ENCODE results near the gene COA5. TPM values are rescaled to one million over a fixed set of nuclear protein-coding genes. Genes with fewer than 3 reads are reported as not detected.

COA5 gene
- total RNA-seq, 1 donor from 2014 or later: 21.6 TPM

DNA sequence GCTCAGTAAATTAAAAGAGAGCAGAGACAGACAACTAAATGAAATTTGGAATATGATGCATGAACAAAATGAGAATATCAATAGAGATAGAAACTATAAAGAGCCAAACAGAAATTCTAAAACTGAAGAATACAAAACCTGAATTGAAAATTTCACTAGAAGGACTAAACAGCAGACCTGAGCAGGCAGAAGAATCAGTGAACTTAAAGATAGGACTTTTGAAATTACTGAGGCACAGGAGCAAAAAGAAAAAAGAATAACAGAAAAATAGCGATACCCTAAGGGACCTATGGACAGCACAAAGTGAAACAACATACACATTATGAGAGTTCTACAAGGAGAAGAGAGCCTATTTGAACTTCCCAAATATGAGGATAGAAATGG lies 41.7 kb upstream of the COA5 start:
- Mint-ChIP-seq H3K9me3 (ENCODE audit: unreplicated experiment) (no peaks in the 10 kb centered on the region), H3K4me1 (ENCODE audit: unreplicated experiment) (peaks cover 6% of the 10 kb centered on the region), H3K27ac (ENCODE audit: unreplicated experiment) (no peak overlapping the region), H3K36me3 (ENCODE audit: low read depth, unreplicated experiment) (no peaks in the 10 kb centered on the region), H3K27me3 (ENCODE audit: unreplicated experiment) (peaks cover 2% of the 10 kb centered on the region), H3K4me3 (ENCODE audit: unreplicated experiment) (no peak overlapping the region)
- DNase-seq (ENCODE audit: low spot score): no peak
- TF ChIP-seq, protein P1, sequence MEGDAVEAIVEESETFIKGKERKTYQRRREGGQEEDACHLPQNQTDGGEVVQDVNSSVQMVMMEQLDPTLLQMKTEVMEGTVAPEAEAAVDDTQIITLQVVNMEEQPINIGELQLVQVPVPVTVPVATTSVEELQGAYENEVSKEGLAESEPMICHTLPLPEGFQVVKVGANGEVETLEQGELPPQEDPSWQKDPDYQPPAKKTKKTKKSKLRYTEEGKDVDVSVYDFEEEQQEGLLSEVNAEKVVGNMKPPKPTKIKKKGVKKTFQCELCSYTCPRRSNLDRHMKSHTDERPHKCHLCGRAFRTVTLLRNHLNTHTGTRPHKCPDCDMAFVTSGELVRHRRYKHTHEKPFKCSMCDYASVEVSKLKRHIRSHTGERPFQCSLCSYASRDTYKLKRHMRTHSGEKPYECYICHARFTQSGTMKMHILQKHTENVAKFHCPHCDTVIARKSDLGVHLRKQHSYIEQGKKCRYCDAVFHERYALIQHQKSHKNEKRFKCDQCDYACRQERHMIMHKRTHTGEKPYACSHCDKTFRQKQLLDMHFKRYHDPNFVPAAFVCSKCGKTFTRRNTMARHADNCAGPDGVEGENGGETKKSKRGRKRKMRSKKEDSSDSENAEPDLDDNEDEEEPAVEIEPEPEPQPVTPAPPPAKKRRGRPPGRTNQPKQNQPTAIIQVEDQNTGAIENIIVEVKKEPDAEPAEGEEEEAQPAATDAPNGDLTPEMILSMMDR (IDR thresholded peaks at IDR 0.05; ENCODE audit: unreplicated experiment): no peak

DNA sequence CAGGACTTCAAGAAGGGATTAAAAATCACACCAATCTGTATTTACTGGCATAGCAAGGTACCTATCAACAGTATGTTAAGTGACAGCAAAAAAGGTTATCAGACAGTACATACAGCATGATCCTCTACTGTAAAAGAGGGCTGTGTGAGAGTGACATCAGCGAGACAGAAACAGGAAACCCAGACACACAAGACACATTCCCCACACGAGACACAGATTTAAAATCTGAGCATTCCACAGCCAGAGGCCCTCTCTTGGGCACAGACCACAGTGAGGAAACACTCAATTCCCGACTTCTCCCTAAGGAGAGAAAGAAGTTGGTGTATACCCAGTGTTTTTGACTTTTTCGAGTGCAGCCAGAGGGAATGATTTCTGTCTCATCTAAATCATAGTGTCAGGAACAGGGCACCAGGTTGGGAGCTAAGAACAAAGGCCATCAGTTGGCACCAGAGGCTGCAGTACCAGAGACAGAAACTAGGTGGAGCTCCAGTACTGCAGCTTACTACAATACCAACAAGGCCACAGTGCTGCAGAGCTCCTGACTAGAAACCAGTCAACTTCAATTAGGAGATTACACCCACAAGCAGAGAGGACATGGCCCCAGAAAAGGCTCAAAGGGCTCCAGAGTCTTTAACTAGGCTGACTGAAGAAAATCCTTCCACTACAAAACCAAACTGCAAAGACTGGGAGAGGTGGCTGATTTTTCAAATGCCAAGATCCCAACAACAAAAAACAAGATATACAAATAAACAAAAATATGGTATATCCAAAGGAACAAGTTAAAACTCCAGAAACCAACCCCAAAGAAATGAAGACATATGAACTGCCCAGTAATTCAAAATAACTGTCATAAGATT lies 41.1 kb upstream of the COA5 start:
- peak; percentile 87 for DNase-seq (ENCODE audit: low spot score)
- H3K27ac Mint-ChIP-seq (ENCODE audit: unreplicated experiment): peak overlapping the region; percentile 81
- no peaks in the 10 kb centered on the region for H3K36me3 Mint-ChIP-seq (ENCODE audit: low read depth, unreplicated experiment)
- H3K9me3 Mint-ChIP-seq (ENCODE audit: unreplicated experiment): no peaks in the 10 kb centered on the region
- H3K4me3 Mint-ChIP-seq (ENCODE audit: unreplicated experiment): no peak overlapping the region
- peaks cover 6% of the 10 kb centered on the region for H3K4me1 Mint-ChIP-seq (ENCODE audit: unreplicated experiment)
- peaks cover 2% of the 10 kb centered on the region for H3K27me3 Mint-ChIP-seq (ENCODE audit: unreplicated experiment)
- TF ChIP-seq, protein P1 (IDR thresholded peaks at IDR 0.05; ENCODE audit: unreplicated experiment): peak; percentile 90

DNA sequence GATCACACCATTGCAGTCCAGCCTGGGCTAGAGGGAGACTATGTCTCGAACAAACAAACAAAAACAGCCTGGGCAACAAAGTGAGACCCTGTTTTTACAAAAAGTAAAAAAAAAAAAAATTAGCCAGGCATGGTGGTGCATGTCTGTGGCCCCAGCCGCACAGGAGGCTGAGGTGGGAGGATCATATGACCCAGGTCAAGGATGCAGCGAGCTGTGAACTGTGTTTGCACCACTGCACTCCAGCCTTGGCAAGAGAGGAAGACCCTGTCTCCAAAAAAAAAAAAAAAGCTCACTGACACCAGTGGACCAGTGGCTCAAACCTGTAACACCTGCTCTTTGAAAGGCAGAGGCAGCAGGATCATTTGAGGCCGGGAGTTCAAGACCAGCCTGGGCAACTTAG lies 40.1 kb upstream of the COA5 start:
- DNase-seq (ENCODE audit: low spot score): no peak
- TF ChIP-seq, protein P1 (IDR thresholded peaks at IDR 0.05; ENCODE audit: unreplicated experiment): no peak
- H3K27me3 Mint-ChIP-seq (ENCODE audit: unreplicated experiment): peaks cover 2% of the 10 kb centered on the region
- H3K36me3 Mint-ChIP-seq (ENCODE audit: low read depth, unreplicated experiment): no peaks in the 10 kb centered on the region
- no peaks in the 10 kb centered on the region for H3K9me3 Mint-ChIP-seq (ENCODE audit: unreplicated experiment)
- no peak overlapping the region for H3K4me3 Mint-ChIP-seq (ENCODE audit: unreplicated experiment)
- peaks cover 6% of the 10 kb centered on the region for H3K4me1 Mint-ChIP-seq (ENCODE audit: unreplicated experiment)
- H3K27ac Mint-ChIP-seq (ENCODE audit: unreplicated experiment): no peak overlapping the region

DNA sequence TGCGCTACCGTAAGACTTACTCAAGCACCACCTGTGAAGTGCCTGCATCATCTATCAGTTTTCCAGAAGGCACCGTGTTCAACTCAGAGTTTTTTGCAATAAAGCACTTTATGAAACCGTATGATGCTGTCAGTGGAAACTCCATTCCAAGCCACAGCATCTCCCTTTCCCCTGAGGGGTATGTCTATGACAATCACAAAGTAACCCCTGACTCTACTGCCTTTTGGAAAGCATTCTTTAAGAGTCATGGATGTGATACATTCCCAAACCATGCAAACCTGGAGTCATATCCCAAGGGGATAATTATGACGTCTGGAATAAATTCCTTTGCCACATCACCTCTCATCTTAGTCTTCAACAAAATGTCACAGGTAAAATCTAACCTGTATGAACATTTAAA lies 39.3 kb upstream of the COA5 start:
- Mint-ChIP-seq H3K27me3 (ENCODE audit: unreplicated experiment) (no peaks in the 10 kb centered on the region), H3K36me3 (ENCODE audit: low read depth, unreplicated experiment) (no peaks in the 10 kb centered on the region), H3K9me3 (ENCODE audit: unreplicated experiment) (no peaks in the 10 kb centered on the region), H3K4me3 (ENCODE audit: unreplicated experiment) (no peak overlapping the region), H3K4me1 (ENCODE audit: unreplicated experiment) (peaks cover 6% of the 10 kb centered on the region), H3K27ac (ENCODE audit: unreplicated experiment) (no peak overlapping the region)
- TF ChIP-seq, protein P1 (IDR thresholded peaks at IDR 0.05; ENCODE audit: unreplicated experiment): no peak
- DNase-seq (ENCODE audit: low spot score): no peak

DNA sequence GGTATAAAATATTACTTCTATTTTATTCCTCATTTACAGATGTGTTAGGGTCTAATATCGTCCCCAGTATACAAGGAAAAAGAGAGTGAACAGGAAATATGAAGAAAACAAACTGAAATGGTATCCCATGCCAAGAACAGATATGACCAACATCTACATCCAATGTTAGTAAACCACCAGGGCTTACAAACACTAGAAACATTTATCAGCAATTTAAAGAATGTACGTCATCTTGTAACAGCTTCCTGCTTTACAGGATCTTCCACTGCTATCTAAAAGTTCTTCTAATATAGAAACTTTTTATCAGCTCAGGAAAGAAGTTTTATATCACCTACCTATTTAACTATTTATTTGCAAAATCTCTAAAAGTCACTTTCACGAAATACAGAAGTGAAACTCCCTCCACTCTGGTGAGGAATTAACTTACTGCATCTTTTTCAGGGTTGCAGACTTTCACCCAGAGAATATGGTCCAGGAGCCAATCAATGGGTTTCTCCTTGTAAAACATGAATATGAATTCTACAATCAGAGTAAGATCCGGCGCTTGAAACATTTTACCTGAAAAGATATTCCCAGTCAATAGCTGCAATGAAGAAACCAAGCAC lies 35.3 kb upstream of the COA5 start:
- Mint-ChIP-seq H3K9me3 (ENCODE audit: unreplicated experiment) (no peaks in the 10 kb centered on the region), H3K27ac (ENCODE audit: unreplicated experiment) (no peak overlapping the region), H3K4me1 (ENCODE audit: unreplicated experiment) (no peaks in the 10 kb centered on the region), H3K27me3 (ENCODE audit: unreplicated experiment) (peaks cover 2% of the 10 kb centered on the region), H3K4me3 (ENCODE audit: unreplicated experiment) (no peak overlapping the region), H3K36me3 (ENCODE audit: low read depth, unreplicated experiment) (no peaks in the 10 kb centered on the region)
- TF ChIP-seq, protein P1 (IDR thresholded peaks at IDR 0.05; ENCODE audit: unreplicated experiment): no peak
- no peak for DNase-seq (ENCODE audit: low spot score)

Data from endothelial cell (in vitro differentiated cells).